ENCODE data around the gene OBSCN. TPM values are rescaled to one million over a fixed set of nuclear protein-coding genes. Genes with fewer than 3 reads are reported as not detected.
A peak's percentile ranks its signal among the peaks of the same experiment; 100 is the strongest.

The OBSCN gene
- total RNA-seq, 1 donor from 2014 or later = 23.1 TPM

DNA sequence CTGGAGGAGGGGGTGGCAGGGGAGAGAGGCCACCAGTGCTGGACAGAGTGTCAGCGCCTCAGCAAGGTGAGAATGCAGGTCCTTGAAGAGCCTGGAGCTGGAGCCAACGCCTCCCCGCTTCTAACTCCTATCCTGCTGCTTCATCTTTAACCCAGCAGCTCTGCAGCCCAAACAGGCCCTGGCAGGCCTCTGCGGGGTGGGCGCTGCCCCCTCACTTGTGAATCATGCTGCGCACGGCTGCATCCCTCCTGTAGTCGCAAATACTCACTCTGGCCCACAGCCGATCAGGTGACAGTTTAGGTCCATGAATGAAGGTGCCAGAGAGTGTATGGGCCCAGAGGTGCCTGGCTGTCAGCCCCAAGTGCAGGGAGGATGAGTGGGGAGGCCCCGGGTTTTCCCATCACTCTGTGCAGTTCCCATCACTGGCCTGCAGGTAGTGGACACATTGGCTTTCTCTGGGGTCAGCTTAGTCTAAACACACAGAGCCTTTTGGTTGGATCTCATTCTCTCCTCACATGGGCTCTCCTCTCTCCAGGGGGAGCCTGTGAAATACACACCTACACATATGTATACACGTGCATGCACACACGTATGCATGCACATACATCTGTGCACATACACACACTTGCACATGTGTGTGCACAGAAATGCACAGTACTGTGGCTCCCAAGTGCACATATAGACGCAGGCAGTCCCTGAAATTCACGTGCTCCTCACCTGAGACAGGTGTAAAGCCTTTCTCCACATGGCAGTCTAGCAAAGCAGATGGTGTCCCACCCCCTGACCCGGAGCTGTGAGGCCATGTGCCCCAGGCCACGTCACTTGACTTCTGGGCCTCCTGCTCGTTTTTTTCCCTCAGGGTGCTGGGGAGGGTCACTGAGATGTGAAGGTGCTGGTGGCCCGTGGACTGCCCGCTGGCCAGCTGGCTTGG, 146.8 kb downstream of the OBSCN start:
- no peak for DNase-seq (ENCODE audit: low spot score)

DNA sequence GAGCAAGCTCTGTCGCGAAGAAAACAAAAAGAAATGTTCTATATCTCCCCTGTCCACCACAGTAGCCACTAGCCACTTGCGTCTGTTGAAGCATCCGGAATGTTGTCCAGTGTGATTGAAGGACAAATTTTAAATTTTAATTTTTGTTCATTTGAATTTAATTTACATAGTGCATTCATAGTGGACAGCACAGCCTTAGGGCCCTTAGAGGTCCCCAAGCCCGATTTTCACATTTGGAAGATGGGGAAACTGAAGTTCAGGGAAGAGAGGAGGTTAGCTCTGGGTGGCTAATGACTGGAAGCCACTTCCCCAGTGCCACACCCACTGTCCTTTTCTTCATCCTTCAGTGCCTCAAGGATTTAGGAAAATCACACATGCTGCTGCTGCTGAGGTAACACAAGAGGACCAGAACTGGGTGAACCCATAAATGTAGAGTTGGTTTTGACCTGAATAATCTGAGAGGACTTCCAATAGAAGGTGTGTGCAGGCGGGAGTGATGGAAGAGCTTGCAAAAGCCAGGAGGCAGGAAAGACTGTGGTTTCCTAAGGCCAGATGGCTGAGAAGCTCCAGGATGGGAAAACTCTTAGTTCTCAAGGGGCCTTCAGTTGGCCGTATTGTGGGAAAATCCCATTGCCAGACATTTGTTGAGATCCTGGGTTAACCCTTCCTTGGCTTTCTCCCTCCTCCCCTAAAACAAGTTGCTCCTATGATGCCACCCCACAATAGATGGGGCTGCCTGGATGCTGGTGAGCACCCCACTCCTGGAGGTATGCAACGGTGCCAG, 149.2 kb downstream of the OBSCN start:
- no peak for DNase-seq (ENCODE audit: low spot score)

DNA sequence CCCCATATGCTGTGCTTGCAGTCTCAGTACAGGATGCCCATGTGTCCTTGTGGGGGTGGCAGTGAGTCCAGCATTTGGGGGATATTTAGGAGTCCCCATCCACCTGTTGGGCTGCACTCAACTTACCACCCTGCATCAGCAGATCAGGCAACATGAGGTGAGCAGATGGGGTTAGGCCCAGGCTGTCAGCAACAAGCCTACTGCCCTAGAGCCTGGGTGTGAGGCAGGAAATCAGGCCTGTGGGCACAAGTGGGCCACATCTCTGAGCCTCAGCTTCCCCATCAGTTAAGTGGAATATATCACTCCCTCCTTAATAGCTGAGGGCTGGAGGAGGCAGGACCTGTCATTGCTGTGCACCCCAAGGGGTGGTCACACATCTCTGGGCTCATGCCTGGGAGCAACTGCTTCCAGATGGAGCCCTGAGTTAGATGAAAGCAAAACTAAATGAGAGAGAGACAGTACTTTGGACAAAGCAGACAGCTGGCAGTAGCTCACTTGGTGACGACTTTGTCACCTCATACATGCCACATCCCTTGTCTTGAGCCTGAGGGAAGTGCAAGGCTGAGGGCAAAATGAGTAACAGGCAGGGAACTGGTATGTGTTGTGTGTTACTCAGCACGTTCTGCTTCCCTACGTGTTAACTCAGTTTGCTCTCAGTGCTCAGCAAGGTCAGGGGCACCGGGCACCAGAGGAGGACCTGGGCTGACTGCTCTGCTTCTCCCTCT, 150.4 kb downstream of the OBSCN start:
- no peak for DNase-seq (ENCODE audit: low spot score)

DNA sequence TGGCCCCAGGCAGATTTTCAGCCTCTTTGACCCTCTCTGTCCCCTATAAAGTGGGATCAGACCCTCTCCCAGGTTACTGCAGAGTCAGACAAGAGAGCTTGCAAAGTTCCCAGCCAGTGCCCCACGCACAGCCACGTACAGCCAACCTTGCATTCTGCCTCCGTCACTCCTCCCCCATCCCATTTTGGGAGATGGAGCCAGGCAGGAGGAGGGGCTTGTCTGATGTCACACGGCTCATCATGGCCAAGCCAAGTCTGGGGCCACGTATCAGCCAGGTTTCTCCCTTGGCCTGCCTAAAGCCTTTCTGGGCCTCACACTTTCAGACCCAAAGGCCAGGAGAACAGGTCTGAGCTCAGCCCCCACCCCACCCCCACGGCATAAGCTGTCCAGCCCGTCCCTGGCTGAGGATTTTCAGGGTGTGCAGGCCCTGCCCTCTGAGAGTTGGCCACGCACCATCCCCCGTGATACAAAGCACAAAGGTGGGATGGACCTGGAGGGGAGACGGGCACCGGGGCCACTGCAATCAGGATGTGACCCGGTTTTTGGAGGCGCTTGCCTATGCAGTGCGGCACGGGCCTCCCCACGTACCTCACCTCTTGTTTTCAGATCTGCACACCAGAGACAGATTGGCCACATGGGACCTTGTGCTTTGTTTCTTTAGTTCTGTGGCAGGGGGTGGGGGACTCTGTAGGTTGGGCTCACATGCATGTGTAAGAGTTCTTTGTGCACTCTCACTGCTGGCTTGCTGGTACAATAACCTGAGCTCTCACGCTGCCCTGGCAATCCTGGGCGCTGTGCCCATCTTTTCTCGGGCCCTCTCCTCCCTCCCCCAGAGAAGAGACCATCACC, 151.1 kb downstream of the OBSCN start:
- no peak for DNase-seq (ENCODE audit: low spot score)

DNA sequence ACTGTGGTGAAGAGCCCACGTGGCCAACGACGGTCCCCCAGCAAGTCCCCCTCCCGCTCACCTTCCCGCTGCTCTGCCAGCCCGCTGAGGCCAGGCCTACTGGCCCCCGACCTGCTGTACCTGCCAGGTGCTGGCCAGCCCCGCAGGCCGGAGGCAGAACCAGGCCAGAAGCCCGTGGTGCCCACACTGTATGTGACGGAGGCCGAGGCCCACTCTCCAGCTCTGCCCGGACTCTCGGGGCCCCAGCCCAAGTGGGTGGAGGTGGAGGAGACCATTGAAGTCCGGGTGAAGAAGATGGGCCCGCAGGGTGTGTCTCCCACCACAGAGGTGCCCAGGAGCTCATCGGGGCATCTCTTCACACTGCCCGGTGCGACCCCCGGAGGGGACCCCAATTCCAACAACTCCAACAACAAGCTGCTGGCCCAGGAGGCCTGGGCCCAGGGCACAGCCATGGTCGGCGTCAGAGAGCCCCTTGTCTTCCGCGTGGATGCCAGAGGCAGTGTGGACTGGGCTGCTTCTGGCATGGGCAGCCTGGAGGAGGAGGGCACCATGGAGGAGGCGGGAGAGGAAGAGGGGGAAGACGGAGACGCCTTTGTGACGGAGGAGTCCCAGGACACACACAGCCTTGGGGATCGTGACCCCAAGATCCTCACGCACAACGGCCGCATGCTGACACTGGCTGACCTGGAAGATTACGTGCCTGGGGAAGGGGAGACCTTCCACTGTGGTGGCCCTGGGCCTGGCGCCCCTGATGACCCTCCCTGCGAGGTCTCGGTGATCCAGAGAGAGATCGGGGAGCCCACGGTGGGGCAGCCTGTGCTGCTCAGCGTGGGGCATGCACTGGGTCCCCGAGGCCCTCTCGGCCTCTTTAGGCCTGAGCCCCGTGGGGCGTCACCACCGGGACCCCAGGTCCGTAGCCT, 152.0 kb downstream of the OBSCN start:
- no peak for DNase-seq (ENCODE audit: low spot score)

DNA sequence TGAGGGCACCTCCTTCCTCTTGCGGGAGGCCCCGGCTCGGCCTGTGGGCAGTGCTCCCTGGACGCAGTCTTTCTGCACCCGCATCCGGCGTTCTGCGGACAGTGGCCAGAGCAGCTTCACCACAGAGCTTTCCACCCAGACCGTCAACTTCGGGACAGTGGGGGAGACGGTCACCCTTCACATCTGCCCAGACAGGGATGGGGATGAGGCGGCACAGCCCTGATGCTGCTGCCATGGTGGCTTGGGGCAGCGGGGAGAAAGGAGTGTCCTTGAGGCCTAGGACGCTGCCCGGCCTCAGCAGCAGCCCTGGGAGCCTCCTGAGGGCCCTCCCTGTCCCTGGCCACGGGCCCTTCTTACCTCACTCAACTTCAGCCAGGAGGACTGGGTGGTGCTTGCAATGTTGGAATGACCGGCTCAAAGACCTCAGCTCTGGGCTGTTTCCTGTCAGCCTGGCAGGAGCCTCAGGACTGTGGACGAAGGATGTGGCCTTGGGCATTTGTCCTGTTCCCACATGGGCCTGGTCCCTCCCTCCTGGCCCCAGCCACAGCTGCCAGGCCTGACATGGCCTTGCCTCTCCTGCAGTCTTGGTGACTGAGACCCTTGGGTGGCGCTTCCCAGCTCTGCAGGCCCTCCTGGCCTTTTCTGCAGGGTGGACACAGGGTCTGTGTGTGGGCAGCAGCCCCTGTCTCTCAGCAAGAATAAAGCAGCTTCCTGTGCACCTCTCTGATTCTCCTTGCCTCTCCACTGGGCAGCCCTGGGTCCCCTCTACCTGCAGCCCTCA, 152.9 kb downstream of the OBSCN start:
- peak; percentile 29 for DNase-seq (ENCODE audit: low spot score)

DNA sequence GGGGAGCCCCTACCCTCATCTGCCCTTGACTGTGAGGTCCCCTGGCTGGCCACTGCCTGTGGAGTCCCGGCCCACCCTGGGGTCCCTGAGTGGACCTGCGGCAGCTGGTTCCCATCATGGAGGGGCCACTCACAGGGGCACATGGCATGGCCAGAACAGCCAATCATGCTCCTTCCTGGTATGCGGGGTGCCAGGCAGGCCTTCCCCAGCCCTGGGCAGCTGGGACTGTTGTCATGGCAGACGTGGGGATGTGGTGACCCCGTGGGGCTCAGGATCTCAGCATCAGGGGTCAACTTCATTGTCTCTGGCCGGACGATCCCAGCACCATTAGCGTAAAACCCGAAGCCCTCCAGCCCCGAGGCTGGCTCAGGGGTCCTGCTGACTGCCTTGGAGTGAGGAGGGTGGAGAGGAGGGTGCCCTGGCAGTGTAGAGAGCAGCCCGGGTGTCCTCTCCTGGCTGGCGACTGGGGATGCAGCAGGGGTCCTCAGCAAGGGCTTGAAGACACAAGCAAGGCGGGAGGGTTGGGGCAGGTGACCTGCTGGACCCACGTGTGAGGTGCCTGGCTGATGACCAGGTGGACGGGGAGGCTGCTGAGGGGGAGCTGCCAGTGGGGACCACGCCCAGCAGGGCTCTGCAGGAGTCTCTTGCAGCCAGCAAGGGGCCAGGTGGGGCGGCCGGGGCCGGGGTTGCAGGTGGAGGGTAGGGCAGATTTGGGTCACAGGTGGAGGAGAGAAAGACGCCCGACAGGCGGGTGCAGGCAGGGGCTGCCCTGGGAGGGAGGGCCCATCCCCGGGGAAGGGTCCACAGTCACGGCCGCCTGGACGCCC, 153.7 kb downstream of the OBSCN start:
- no peak for DNase-seq (ENCODE audit: low spot score)

DNA sequence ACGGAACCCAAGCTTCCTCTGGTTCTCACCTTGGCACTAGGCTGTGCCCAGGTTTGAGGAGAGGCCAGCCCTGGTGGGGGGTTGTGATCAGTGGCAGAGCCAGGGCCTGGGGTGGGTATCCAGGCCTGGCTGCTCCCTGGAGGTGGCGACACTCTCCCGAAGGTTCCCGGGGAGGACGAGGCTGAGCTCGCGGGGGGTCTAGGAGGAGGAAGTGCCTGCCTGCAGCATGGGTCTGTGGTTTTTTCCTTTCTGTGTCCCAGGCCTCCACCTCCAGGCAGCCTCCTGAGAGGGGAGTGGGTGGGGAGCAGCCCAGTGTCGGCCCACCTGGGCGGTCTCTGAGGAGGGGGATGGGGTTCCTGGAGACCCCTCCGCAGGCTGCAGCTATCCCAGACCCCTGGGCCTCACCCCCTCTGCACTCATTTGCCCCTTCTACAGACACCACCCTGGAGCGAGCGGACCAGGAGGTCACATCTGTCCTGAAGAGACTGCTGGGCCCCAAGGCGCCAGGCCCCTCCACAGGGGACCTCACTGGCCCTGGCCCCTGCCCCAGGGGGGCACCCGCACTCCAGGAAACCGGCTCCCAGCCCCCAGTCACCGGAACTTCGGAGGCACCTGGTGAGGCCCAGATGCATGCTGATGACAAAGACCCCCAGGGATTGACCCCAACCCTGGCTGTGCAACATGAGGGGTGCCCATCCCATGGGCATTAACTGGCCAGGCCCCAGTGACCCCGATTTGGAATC, 154.5 kb downstream of the OBSCN start:
- DNase-seq (ENCODE audit: low spot score) = no peak

DNA sequence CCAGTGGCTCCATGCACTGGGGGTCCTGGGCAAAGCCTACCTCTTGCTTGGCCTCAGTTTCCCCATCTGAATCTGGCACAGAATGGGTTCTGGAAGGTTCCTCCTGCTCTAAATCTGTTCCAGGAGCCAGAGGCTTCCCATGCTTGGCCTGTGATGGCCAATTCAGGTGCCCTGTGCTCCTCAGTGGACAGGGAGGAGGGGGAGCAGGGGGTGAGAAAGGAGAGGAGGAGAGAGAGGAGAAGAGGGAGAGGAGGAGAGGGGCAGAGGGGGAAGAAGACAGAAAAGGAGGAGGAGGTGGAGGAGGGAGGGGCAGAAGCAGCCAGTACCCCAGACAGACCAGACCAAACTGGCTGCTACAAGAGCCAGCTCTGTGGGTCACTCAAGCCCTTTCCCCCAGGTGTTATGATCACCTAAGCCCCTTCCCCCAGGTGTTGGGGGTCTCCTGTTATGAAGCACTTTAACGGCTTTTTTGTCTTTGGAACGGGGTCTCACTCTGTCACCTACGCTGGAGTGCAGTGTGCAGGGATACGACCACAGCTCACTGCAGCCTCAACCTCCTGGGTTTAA, 155.1 kb downstream of the OBSCN start:
- no peak for DNase-seq (ENCODE audit: low spot score)

DNA sequence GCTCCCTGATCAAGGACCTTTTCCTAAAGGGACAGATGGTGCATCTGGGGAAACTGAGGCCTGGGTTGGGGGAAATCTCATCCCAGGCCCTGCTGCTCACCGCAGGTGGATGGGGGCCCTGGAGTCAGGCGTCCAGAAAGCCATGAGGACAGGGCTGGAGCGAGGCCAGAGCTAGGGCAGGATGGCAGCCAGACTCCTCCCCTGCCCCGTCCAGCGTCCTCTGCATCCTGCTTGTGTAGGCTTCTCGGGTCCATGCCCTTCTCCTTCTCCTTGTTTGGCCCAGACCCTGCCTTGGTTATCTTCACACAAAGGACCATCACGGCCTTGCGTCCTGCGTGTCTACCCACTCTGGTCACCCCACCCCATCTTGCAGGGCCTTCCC, 155.8 kb downstream of the OBSCN start:
- no peak for DNase-seq (ENCODE audit: low spot score)

DNA sequence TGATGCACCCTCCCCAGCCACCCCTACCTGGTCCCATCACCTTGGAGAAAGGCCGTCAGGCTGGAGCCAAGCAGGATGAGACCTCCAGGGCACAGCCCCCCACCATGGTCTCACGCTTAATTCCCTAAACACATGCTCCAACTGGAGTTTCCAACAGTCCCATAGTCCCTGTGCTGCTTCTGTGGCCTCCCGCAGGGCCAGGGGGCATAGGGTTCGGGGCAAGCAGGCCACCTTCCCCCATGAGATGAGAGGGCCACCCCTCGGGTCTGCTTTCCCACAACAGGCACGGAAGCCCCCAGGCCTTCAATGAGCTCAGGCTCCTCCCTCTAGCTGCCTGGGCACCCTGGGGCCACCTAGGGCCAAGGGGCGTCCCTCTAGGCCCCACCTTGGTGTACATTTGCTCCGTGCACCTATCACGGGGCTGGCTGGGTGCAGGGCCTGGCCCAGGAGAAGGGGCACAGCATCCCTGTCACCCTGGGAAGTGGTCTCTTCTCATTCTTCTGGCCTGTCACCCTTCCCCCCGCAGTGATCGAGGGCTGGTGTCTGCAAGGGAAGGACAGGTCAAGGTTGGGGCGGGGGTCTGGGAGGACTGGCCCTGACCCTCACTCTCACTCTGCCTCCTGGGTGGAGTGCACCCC, 156.3 kb downstream of the OBSCN start:
- no peak for DNase-seq (ENCODE audit: low spot score)

DNA sequence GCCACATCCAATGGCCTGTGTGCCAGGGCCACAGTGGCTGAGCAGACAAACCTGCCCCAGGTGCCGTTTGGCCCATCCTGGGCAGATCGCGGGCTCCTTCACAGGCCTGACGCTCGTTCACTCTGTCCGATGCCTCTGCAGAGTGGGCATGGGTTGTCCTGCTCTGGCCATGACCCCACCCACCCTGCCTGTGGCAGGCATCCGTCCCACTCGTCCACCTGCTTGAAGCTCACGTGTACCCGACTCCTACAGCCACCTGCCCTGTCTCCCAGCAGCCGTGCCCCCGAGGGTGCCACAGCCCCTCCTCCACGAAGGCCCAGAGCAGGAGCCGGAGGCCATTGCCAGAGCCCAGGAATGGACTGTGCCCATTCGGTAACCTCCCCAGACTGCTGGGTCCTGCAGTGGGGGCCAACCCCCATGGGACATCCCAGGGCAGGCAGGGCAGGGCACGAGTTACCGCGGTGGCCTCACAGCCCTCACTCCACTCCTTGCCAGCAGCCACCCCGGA, 156.9 kb downstream of the OBSCN start:
- DNase-seq (ENCODE audit: low spot score) = no peak

DNA sequence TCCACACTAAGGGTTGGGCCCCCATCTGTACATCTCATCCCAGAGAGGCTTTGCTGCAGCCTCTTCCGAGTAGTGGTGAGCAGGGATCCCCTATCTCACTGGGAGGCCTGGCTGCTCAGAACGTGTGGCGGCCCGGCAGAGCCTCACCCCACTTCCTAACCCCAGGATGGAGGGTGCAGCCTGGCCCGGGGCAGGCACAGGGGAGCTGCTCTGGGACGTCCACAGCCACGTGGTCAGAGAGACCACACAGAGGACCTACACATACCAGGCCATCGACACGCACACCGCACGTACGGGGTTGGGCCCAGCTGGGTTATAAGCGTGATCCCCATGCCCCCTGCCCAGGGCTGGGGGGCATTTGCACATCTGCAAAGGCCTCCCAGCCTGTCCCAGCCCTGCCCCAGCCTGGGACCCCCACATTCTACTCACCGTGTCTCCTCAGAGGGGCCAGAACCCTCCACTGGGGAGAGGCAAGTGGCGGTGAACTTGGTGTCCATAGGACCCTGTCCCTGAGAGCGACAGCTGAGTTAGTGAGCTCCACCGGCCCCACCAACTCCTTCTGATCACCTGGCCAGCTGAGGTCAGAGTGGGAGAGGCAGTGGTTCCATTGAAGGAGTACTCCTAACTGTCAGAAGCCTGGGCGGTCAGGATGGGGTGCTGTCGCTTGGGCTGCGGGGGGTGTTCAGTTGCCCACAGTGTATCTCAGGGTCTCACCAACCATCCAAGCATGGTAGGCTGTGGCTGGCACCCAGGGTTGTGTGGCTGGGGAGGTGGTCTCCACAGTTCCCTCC, 157.6 kb downstream of the OBSCN start:
- no peak for DNase-seq (ENCODE audit: low spot score)

DNA sequence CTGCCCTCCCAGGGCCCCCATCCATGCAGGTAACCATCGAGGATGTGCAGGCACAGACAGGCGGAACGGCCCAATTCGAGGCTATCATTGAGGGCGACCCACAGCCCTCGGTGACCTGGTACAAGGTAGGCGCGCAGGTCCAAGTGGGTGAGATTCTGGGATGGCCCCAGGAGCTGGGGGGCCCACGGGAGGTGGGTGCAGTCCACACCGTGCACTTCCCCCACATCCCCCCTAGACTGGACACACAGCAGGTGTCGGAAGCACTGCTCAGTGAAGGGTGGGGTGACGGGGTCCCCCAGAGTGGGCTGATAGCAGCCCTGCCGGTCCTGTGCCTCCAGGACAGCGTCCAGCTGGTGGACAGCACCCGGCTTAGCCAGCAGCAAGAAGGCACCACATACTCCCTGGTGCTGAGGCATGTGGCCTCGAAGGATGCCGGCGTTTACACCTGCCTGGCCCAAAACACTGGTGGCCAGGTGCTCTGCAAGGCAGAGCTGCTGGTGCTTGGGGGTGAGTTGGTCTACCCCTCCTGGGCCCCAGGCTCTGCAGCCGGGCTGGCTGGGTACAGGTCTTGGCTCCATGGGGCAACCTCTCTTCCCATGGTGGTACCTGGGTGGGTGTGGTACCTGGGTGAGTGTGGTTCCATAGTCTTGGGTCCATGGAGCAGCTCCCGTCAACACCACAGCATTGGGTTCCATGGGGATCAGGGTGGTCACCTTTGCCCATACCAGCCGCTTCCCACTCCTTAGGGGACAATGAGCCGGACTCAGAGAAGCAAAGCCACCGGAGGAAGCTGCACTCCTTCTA, 158.4 kb downstream of the OBSCN start:
- DNase-seq (ENCODE audit: low spot score) = no peak
